ENCODE results near the gene ZFP62.

The ZFP62 gene

DNA sequence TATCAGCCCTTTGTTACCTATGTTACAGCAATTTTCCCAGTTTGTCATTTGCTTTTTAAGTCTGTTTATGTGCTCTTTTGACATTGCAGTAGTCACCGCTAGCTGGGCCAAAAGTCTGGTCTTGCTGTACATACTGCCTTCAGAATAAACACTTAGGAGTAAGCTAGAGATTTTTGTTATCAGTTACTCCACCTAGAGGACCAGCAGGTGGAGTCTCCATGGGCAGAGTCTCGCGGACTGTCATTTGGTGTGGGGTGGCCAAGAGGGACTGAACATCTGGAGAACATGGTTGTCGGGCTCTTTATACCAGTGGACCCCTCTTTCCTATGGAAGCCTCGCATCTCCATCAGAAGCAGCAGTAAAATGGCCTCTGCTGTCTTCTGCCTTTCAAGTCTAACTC lies 47.7 kb downstream of the ZFP62 start:
- H3K9me3 Mint-ChIP-seq (ENCODE audit: low read depth): no peaks in the 10 kb centered on the region
- peak overlapping the region; percentile 78 for H3K27ac Mint-ChIP-seq
- no peaks in the 10 kb centered on the region for H3K27me3 Mint-ChIP-seq
- H3K36me3 Mint-ChIP-seq: no peaks in the 10 kb centered on the region
- peaks cover 69% of the 10 kb centered on the region for H3K4me1 Mint-ChIP-seq (ENCODE audit: low read depth)
- no peak overlapping the region for H3K4me3 Mint-ChIP-seq

DNA sequence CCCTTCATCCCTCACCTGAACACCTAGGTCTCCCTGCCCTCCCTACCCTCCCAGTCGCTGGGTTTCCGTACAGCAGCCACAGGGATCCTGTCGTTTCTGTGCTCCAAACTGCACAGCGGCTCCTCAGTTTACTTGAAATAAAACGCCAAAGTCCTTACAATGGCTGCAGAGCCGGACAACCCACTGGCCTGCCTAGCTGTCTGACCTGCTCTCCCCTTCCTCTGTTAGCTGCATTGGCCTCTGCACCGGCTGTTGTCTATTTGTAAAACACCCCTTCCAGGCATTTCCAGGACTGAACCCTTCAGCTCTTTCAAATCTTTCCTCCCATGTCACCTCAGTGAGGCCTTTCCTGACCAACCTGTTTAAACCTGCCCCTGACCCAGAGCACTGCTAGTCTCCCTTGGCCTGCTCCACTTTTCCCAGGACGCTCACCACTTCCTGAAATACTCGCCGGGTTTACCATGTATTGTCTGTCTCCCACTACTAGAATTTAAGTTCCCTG lies 49.4 kb downstream of the ZFP62 start:
- peak overlapping the region; percentile 96 for H3K27ac Mint-ChIP-seq
- H3K36me3 Mint-ChIP-seq: no peaks in the 10 kb centered on the region
- peaks cover 69% of the 10 kb centered on the region for H3K4me1 Mint-ChIP-seq (ENCODE audit: low read depth)
- H3K4me3 Mint-ChIP-seq: peak overlapping the region; percentile 87
- H3K27me3 Mint-ChIP-seq: no peaks in the 10 kb centered on the region
- H3K9me3 Mint-ChIP-seq (ENCODE audit: low read depth): no peaks in the 10 kb centered on the region

DNA sequence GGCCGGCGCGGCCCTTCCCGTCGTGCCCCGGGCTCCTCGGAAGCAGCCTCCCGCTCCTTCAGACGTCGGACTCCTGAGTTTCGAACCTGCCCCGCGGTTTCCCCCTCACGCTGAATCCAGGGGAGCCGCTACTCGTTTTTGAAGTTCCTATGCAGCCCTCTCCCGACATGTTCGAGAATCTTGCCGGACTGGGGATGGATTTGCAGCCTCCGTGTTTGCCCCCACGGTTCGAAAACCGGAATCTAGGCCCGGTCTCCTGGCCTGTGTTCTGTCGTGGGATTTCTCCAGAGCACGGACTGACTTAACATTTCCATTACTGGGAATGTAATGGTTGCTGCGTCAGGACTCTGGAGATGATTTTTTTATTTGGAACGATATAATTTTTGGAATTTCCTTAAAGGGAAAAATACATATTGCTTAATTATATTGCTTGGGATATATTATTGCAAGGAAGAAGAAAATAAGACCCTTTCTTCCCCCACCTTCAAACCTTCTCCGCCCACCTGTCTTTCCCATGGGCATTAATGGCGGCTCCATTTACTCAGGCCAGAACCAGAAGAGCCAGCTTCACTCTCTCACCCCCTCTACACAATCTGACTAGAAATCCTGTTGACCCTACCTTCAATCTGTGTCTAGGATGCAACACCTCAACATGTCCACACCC lies 50.0 kb downstream of the ZFP62 start:
- H3K4me1 Mint-ChIP-seq (ENCODE audit: low read depth): peaks cover 71% of the 10 kb centered on the region
- H3K27me3 Mint-ChIP-seq: no peaks in the 10 kb centered on the region
- no peaks in the 10 kb centered on the region for H3K36me3 Mint-ChIP-seq
- H3K4me3 Mint-ChIP-seq: peak overlapping the region; percentile 87
- no peaks in the 10 kb centered on the region for H3K9me3 Mint-ChIP-seq (ENCODE audit: low read depth)
- peak overlapping the region; percentile 96 for H3K27ac Mint-ChIP-seq

DNA sequence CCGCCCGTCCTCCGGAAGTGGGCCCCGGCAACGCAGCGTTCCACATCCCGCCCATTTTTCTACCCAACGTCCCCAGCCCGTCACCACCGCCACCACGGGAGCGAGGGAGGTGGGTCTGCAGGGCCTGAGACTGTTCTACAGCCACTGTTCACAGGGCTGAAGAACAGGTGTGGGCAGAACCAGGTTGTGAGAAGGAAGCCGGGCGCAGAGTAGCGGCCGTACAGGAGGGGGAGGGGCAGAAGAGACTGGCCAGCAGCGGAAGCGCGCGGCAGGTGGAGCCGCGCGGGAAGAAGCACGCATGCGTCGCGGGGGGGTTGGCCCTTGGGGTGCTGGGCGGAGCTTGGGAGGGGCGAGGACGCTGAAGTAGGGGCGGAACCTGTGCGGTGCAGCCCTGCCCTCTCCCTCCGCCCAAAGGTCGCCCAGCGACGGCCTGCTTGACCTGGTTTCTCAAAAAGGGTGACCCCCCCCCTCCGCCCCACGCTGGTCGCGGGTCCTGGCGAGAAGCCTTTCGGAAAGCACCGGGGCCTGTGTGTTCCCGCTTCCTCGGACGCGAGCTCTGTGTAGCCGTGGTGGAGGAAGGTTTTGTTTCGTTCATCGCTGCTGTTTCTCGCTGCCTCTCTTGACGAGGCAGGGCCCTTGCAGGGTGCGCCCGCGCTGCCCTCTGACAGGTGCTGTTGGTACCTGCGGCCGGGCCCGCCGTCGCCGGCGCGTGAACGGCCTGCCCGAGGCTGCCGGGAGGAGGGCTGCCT lies 50.7 kb downstream of the ZFP62 start:
- peak overlapping the region; percentile 99 for H3K27ac Mint-ChIP-seq
- no peaks in the 10 kb centered on the region for H3K36me3 Mint-ChIP-seq
- peak overlapping the region; percentile 96 for H3K4me3 Mint-ChIP-seq

DNA sequence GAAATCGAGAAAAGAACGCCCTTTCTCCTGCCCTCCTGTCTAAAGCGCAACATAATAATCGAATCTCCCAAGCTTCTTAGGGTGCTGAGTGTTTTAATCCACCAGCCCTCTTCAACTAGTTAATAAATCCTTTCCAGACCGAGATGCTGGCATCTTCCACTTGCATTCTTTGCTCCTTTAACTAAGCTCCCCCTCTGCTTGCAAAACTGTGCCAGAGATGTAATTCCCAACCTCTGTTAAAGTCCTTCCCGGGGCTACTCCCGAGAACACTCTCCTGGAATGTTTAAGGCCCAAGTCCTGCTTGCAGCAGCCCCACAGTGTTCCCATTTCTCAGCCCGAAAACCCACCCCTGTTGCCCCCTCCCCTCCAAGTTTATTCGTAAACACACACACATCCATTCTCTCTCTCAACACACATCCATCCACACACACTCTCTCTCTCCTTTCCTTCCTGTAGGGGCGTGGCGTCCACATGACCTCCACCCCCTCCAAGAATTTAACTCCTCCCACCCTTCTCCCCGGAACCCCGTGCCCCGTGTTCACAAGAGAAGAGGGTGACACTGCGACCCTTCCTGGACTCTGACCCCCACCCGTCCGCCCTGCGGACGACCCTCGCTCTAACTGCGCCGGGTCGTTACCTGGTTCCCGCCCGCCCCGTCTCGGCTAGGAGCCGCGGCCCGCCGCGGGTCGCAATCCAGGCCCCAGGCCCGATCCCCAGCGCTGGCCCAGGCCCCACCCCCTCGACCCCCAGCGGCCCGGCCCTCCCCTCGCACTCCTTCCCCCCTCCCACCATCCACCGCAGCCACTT lies 51.5 kb downstream of the ZFP62 start:
- Mint-ChIP-seq H3K27me3 (no peaks in the 10 kb centered on the region), H3K36me3 (no peaks in the 10 kb centered on the region), H3K27ac (peak overlapping the region; percentile 99)

More for the DNA sequence above, 50.7 kb downstream of the ZFP62 start:
- H3K27me3 Mint-ChIP-seq: no peaks in the 10 kb centered on the region
- no peaks in the 10 kb centered on the region for H3K9me3 Mint-ChIP-seq (ENCODE audit: low read depth)
- peaks cover 77% of the 10 kb centered on the region for H3K4me1 Mint-ChIP-seq (ENCODE audit: low read depth)

DNA sequence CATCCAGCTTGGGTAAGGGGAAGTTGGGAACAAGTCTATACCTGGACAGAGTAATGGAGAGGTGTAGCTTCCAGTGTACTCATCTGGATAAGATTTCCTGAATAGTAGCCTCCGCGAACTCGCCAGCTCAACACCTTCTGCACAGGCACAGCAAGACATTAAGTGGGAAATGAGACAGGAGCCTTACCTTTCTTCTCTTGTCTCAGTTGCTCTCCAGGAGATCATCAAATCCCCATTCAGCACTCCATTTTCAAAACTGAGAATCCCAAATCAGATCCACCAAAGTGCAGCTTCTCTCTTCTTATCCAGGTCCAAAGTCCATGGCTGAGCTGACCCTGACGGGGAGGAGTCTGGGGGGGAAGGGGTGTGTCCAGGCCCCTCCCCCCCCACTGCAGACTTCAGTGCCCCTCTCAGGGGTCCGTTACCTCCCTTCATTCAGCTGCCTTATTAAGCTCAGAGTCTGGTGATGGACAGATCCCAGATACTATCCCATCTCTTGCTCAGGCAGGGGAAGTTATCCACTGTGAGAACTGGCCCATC lies 52.5 kb downstream of the ZFP62 start:
- no peaks in the 10 kb centered on the region for H3K9me3 Mint-ChIP-seq (ENCODE audit: low read depth)
- no peaks in the 10 kb centered on the region for H3K36me3 Mint-ChIP-seq
- peaks cover 79% of the 10 kb centered on the region for H3K4me1 Mint-ChIP-seq (ENCODE audit: low read depth)
- no peaks in the 10 kb centered on the region for H3K27me3 Mint-ChIP-seq
- peak overlapping the region; percentile 99 for H3K27ac Mint-ChIP-seq
- peak overlapping the region; percentile 96 for H3K4me3 Mint-ChIP-seq

More for the DNA sequence above, 51.5 kb downstream of the ZFP62 start:
- Mint-ChIP-seq H3K9me3 (ENCODE audit: low read depth) (no peaks in the 10 kb centered on the region), H3K4me3 (peak overlapping the region; percentile 96), H3K4me1 (ENCODE audit: low read depth) (peaks cover 80% of the 10 kb centered on the region)

DNA sequence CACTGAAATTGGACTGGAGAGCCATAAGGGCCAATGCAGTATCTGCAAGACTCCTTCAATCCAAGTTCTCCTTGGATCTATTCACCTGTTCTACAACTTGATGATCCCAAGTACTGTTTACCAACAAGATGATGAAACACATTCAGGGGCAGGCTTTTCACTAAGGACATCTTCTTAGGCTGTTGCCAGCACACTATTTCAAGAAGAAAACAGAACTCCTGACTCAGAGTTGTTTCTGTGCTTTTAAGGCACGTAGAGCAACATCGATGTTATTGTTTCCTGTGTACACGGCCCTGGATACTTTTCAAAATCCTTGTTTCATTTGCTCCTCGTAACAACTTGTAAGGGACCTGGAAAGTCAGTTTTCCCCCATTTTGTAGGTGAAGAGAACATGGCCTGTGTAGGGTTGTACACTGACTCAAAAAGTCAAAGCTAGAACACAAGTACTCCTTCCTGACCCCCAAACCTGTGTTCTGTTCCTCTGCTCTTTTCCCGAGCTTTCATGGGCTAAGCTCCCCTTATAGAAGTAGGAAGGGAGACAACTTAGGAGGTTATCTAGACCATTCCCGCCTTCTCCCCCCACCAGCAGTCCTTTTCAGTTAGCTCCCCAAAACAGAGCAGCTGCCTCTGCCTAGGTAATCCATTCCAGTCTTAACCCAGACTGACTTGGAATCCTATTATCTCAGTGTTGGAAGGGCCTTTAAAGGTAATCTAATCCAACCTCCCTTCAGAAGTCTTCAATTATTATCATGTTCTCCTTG lies 53.2 kb downstream of the ZFP62 start:
- peak overlapping the region; percentile 99 for H3K27ac Mint-ChIP-seq
- peak overlapping the region; percentile 96 for H3K4me3 Mint-ChIP-seq
- H3K27me3 Mint-ChIP-seq: no peaks in the 10 kb centered on the region
- H3K4me1 Mint-ChIP-seq (ENCODE audit: low read depth): peaks cover 72% of the 10 kb centered on the region
- no peaks in the 10 kb centered on the region for H3K9me3 Mint-ChIP-seq (ENCODE audit: low read depth)
- H3K36me3 Mint-ChIP-seq: no peaks in the 10 kb centered on the region

DNA sequence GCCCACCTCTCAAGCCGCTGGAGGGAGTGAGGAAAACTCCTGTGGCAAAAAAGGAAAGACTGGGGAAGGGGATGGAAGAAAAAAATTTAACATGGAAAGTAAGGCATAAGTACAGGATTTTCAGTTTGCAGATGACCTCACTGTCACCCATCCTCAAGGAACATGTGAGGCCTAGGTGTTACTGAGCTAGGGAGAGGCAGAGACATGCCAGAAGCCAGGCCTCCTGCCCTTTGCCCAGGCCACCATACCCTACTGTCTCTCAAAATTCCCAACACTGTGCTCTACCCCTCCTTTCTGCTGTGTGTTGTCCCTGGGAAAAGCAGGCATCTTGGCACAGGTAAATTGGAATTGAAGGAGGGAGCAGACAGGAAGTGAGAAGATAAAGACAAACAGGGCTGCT lies 54.0 kb downstream of the ZFP62 start:
- Mint-ChIP-seq H3K4me3 (peak overlapping the region; percentile 96), H3K4me1 (ENCODE audit: low read depth) (peaks cover 69% of the 10 kb centered on the region), H3K9me3 (ENCODE audit: low read depth) (no peaks in the 10 kb centered on the region), H3K27me3 (no peaks in the 10 kb centered on the region), H3K36me3 (no peaks in the 10 kb centered on the region), H3K27ac (peak overlapping the region; percentile 99)

DNA sequence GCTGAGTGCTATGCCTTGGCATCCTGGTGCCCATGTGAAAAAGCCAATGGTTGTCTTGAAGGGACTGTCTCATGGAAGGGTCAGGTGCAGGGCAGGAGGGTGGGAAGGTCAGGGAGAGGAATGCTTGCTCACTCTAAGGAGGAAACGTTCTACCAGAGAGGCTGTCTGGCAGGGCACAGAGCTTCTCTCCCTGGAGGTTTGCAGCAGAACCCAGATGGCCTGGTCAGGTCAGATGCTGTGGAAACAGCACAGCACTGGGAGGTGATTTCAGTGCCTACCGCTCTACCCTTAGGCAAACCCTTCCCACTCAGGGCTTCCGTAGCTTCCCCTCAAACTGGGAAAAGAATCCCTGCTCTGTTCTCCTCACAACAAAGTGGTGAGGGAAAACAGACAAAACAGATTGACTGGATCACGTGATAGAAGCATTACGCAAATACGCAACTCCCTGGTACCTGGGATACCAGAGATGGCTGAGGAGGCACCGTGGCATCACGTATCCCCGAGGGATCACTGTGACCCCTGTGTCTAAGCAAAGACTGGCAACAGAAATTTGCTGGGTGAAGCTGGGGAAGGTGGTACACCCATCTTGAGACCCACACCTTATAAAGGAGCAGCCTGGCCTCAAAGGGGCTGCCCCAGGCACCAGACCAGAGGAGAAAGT lies 54.6 kb downstream of the ZFP62 start:
- Mint-ChIP-seq H3K36me3 (no peaks in the 10 kb centered on the region), H3K27me3 (no peaks in the 10 kb centered on the region), H3K27ac (peak overlapping the region; percentile 99), H3K4me1 (ENCODE audit: low read depth) (peaks cover 69% of the 10 kb centered on the region), H3K4me3 (peak overlapping the region; percentile 96), H3K9me3 (ENCODE audit: low read depth) (no peaks in the 10 kb centered on the region)

DNA sequence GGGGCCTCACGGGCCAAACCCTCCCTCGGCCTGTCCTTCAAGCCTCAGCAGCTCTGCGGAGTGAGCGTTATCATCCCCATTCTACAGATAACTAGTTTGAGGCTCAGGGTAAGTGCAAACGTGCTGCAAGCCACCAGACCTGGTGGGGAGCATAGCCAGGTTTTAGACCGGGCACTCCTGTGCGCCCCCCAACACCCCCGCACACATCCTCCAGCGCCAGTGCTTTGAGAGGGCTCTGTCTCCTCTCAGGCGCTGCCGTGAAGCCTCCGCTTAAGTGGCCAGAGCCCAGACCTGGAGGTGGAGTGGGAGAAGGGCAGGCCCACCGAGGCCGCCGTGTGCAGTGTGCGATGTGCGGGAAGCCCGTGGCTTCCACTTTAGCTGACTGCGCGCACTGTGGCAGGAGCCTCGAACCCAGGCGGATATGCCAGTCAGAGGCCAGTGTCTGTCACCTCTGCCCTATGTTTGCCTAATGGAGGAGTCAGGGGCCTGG lies 56.9 kb downstream of the ZFP62 start:
- Mint-ChIP-seq H3K4me1 (ENCODE audit: low read depth) (peaks cover 81% of the 10 kb centered on the region), H3K27ac (peak overlapping the region; percentile 99), H3K4me3 (peak overlapping the region; percentile 96), H3K27me3 (no peaks in the 10 kb centered on the region), H3K9me3 (ENCODE audit: low read depth) (no peaks in the 10 kb centered on the region), H3K36me3 (no peaks in the 10 kb centered on the region)

DNA sequence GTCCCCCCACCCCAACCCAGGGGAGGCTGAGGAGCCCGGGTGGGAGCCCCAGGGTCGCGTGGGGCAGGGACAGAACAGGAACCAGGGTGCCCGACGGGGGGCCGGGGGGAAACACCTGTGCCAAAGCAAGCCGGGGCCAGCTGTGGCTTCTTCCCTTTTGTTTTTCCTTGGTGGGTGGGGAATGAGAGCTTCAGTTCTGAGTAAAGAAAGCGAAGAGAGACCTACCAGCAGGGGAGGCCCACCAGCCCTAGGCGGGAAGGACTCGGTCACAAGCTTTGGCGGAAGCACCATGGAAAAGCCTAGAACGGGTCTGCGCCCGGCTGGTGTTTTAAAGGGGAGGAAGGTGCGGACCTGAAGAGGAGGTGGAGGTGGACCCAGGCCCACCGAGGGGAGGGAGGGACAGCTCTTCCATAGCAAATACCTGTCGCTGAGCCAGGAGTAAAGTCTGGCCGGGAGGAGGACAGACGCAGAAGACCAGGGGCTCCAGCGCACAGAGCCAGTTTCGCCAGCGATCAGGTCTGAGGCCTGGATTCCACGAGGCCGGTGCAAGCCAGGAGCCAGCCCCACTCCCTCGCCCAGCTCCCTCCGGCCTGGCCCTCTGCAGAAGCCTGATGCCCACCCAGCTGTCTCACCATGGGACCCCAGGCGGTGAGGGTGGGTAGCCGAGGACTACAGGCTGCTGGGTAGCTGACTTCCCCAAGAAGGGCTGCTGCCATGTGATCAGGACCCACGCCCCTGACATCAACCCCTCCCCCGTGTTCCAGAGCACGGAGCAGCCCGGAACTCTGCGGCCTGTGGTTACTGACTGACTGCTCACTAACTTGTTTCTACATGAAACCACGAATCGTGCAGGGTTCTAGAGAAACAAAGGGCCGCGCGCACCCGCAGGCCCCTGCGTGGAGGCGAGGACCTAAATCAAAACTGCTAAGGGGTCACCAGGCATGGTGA lies 57.6 kb downstream of the ZFP62 start:
- Mint-ChIP-seq H3K4me3 (peak overlapping the region; percentile 96), H3K9me3 (ENCODE audit: low read depth) (no peaks in the 10 kb centered on the region), H3K27me3 (no peaks in the 10 kb centered on the region), H3K36me3 (no peaks in the 10 kb centered on the region), H3K27ac (peak overlapping the region; percentile 99), H3K4me1 (ENCODE audit: low read depth) (peaks cover 82% of the 10 kb centered on the region)

DNA sequence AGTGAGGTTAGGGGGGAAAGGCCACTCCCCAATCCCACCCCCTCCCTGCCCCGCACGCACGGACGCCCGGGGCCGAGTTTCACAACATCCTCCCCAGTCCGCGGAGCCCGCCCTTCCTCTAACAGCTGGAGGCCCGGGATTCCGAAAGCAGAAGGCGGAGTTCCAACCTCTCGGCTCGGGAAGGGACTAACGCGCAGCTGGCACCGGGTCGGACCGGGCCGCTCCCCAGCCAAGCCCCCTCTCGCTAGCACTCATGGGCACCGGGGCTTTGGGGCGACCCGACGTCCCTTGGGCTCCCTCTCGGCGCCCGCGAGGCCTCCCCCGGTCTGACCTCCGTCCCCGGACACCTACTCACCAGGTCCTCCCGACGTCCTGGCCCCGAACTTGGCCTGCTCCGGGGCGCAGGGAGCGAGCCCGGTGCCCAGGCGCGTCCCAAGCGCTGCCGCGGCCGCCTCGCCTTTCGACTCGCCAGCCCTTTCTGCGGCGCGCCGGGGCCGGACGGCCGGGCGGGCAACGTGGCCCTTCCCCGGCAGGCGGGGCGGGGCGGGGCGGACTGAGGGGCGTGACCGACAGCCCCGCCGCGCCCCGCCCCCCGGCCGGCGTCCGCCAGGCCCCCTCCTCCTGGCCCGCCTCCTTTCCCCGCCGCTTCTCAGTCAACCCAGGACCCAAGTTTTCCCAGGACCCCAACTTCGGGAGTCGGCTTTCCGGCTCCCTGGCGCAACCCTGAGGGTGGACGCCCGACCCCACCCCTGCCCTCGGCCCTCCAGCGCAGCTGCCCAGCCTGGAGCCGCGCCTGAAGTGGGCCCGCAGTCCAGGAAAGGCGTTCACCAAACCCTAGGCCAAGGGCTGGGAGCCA lies 58.5 kb downstream of the ZFP62 start, which contains the start of gene MGAT1:
Gene MGAT1, minus strand, starts transcription at position 482 of the 856 bp plus-strand sequence. CDS start 9,835 bp downstream, outside the sequence.
- H3K4me3 Mint-ChIP-seq: peak within 1 kb of the TSS; percentile 96
- H3K36me3 Mint-ChIP-seq: no peaks in the 10 kb centered on the region
- no peaks in the 10 kb centered on the region for H3K27me3 Mint-ChIP-seq
- H3K27ac Mint-ChIP-seq: peak within 1 kb of the TSS; percentile 99
- H3K9me3 Mint-ChIP-seq (ENCODE audit: low read depth): no peaks in the 10 kb centered on the region
- peaks cover 82% of the 10 kb centered on the region for H3K4me1 Mint-ChIP-seq (ENCODE audit: low read depth)

Measured in activated naive CD8-positive, alpha-beta T cell (primary cell).